ENCODE measurements around the gene ANAPC15.

Gene ANAPC15

GRCh38 chr11:72085621-72086351, 26.7 kb downstream of the ANAPC15 start:
- no peak for DNase-seq (ENCODE audit: low read depth, low spot score)

- DNase-seq (ENCODE audit: low read depth, low spot score): no peak
Measured at GRCh38 chr11:72084965-72085364, 27.5 kb downstream of the ANAPC15 start.

- DNase-seq (ENCODE audit: low read depth, low spot score): no peak
Measured at GRCh38 chr11:72084076-72084475, 28.4 kb downstream of the ANAPC15 start.

GRCh38 chr11:72083414-72083813, 29.1 kb downstream of the ANAPC15 start:
- DNase-seq (ENCODE audit: low read depth, low spot score): no peak

- no peak for DNase-seq (ENCODE audit: low read depth, low spot score)
Measured at GRCh38 chr11:72081821-72082453, 30.6 kb downstream of the ANAPC15 start.

- DNase-seq (ENCODE audit: low read depth, low spot score): no peak
Measured at GRCh38 chr11:72081184-72081644, 31.3 kb downstream of the ANAPC15 start.

- DNase-seq (ENCODE audit: low read depth, low spot score): peak; percentile 100
Measured at GRCh38 chr11:72080326-72081183, 31.9 kb downstream of the ANAPC15 start, which contains the start of the genes LRRC51 and NUMA1. Gene LRRC51 (plus strand): TSS chr11:72080850. CDS start chr11:72089084, 8,234 bp downstream. Gene NUMA1 (minus strand): TSS chr11:72080542. CDS start chr11:72035943, 44,599 bp downstream.

- DNase-seq (ENCODE audit: low read depth, low spot score): no peak
Measured at GRCh38 chr11:72079819-72080325, 32.6 kb downstream of the ANAPC15 start.

GRCh38 chr11:72078477-72078876, 34.0 kb downstream of the ANAPC15 start:
- no peak for DNase-seq (ENCODE audit: low read depth, low spot score)

- DNase-seq (ENCODE audit: low read depth, low spot score): no peak
Measured at GRCh38 chr11:72075756-72076155, 36.7 kb downstream of the ANAPC15 start.

GRCh38 chr11:72075109-72075508, 37.4 kb downstream of the ANAPC15 start:
- DNase-seq (ENCODE audit: low read depth, low spot score): no peak

GRCh38 chr11:72072348-72072747, 40.1 kb downstream of the ANAPC15 start:
- no peak for DNase-seq (ENCODE audit: low read depth, low spot score)

- DNase-seq (ENCODE audit: low read depth, low spot score): no peak
Measured at GRCh38 chr11:72070491-72070890, 42.0 kb downstream of the ANAPC15 start.

GRCh38 chr11:72069787-72070251, 42.7 kb downstream of the ANAPC15 start:
- no peak for DNase-seq (ENCODE audit: low read depth, low spot score)

GRCh38 chr11:72069200-72069599, 43.3 kb downstream of the ANAPC15 start:
- no peak for DNase-seq (ENCODE audit: low read depth, low spot score)

GRCh38 chr11:72067676-72068075, 44.8 kb downstream of the ANAPC15 start:
- DNase-seq (ENCODE audit: low read depth, low spot score): no peak

GRCh38 chr11:72067266-72067665, 45.2 kb downstream of the ANAPC15 start:
- DNase-seq (ENCODE audit: low read depth, low spot score): no peak

- DNase-seq (ENCODE audit: low read depth, low spot score): no peak
Measured at GRCh38 chr11:72066855-72067254, 45.6 kb downstream of the ANAPC15 start.

GRCh38 chr11:72061739-72062396, 50.6 kb downstream of the ANAPC15 start:
- DNase-seq (ENCODE audit: low read depth, low spot score): no peak

Data from smooth muscle cell of the brain vasculature (primary cell).